ENCODE data around the gene PLD4. TPM values are rescaled to one million over a fixed set of nuclear protein-coding genes. Genes with fewer than 3 reads are reported as not detected.

Gene PLD4
- total RNA-seq, 1 experiment from 2014 or later: 0.07 TPM

DNA sequence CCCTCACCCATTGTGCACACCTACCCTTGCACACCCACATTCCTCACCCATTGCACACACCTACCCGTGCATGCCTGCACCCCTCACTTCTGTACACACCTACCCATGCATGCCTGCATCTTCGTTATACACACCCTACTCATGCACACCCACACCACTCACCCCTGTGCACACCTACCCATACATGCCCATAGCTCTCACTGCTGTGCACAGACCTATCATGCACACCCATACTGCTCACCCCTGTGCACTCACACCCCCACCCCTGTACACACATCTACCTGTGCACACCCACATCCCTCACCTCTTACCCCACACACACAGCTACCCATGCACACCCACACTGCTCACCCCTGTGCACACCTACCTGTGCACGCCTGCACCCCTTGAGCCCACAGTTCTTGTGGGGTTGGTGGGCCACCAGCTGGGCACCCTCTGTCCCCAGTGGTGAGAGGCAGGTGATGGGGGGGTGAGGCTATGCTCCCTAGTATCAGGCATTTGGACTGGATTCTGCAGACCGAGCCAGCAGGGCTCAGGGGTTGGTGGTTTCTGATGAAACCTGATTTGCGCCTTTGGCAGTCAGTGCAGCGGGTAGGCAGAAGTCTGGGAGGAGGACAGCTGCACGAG lies 44.0 kb upstream of the PLD4 start:
- DNase-seq (ENCODE audit: low spot score): no peak
- Mint-ChIP-seq H3K36me3 (0 out of 2 replicates have a peak, but pooled peaks cover 2% of the 10 kb centered on the region), H3K4me3 (no peak overlapping the region), H3K27ac (peak overlapping the region; percentile 76; the same call in 1 of the 2 replicates), H3K27me3 (ENCODE audit: low read depth) (no peaks in the 10 kb centered on the region), H3K4me1 (0 out of 2 replicates have a peak, but pooled peaks cover 3% of the 10 kb centered on the region), H3K9me3 (no peaks in the 10 kb centered on the region)
- TF ChIP-seq ESRRA (CRISPR knock-in tag; IDR thresholded peaks at IDR 0.05; ENCODE audit: borderline replicate concordance) (no peak), SOX15 (CRISPR knock-in tag; IDR thresholded peaks at IDR 0.05) (no peak), ZBTB21 (CRISPR knock-in tag; IDR thresholded peaks at IDR 0.05; ENCODE audit: borderline replicate concordance) (no peak), RELA (CRISPR knock-in tag; IDR thresholded peaks at IDR 0.05; ENCODE audit: borderline replicate concordance) (no peak), ETV6 (CRISPR knock-in tag; IDR thresholded peaks at IDR 0.05) (no peak), NFYB (CRISPR knock-in tag; conservative IDR thresholded peaks at IDR 0.05; ENCODE audit: low read depth) (no peak), NR3C1 (CRISPR knock-in tag; conservative IDR thresholded peaks at IDR 0.05; ENCODE audit: low read depth) (no peak), ZNF121 (CRISPR knock-in tag; IDR thresholded peaks at IDR 0.05) (no peak), EMX1 (CRISPR knock-in tag; IDR thresholded peaks at IDR 0.05) (no peak)
- TF ChIP-seq, protein P1, sequence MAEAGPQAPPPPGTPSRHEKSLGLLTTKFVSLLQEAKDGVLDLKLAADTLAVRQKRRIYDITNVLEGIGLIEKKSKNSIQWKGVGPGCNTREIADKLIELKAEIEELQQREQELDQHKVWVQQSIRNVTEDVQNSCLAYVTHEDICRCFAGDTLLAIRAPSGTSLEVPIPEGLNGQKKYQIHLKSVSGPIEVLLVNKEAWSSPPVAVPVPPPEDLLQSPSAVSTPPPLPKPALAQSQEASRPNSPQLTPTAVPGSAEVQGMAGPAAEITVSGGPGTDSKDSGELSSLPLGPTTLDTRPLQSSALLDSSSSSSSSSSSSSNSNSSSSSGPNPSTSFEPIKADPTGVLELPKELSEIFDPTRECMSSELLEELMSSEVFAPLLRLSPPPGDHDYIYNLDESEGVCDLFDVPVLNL (CRISPR knock-in tag; IDR thresholded peaks at IDR 0.05; ENCODE audit: borderline replicate concordance, low read depth): no peak
- TF ChIP-seq, protein P2, sequence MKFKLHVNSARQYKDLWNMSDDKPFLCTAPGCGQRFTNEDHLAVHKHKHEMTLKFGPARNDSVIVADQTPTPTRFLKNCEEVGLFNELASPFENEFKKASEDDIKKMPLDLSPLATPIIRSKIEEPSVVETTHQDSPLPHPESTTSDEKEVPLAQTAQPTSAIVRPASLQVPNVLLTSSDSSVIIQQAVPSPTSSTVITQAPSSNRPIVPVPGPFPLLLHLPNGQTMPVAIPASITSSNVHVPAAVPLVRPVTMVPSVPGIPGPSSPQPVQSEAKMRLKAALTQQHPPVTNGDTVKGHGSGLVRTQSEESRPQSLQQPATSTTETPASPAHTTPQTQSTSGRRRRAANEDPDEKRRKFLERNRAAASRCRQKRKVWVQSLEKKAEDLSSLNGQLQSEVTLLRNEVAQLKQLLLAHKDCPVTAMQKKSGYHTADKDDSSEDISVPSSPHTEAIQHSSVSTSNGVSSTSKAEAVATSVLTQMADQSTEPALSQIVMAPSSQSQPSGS (CRISPR knock-in tag; IDR thresholded peaks at IDR 0.05; ENCODE audit: borderline replicate concordance, low read depth): no peak
- POLR2A ChIA-PET: no interaction called here
- CTCF ChIA-PET: interaction anchor here (1.5 to 1.7 kb wide), 2 partner anchors 53 to 112 kb away, joined by 6 to 8 read pairs; no protein-coding TSS in a partner anchor
- ATAC-seq: no peak

DNA sequence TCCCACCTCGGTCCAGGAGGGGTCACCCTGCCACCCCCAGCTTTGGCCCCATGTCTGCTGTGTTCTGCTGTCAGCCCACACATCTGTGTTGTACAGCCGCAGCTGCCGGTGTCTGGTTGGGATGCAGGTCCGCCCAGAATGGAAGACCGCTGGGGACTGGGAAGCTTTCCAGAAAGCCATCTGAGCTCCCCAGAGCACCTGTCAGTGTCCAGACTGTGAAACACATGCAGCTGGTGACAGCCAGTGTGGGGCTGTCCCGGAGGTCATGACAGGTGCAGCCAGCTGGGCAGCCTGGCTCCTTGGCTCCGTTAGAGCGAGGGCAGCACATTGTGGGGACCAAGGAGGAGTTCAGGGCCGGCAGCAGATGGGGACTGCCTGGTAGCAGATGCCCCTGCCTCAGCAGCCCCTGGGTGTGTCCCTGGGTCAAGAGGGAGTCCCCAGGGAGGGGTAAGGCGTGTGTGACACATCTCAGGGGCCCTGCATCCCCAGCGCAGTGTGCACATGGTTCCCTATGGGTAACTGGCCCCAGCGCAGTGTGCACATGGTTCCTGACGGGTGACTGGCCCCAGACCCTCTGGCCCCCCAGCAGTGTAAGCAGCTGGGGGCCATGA lies 43.2 kb upstream of the PLD4 start:
- TF ChIP-seq, protein P3, sequence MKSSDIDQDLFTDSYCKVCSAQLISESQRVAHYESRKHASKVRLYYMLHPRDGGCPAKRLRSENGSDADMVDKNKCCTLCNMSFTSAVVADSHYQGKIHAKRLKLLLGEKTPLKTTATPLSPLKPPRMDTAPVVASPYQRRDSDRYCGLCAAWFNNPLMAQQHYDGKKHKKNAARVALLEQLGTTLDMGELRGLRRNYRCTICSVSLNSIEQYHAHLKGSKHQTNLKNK (CRISPR knock-in tag; IDR thresholded peaks at IDR 0.05): no peak
- TF ChIP-seq, protein P4, sequence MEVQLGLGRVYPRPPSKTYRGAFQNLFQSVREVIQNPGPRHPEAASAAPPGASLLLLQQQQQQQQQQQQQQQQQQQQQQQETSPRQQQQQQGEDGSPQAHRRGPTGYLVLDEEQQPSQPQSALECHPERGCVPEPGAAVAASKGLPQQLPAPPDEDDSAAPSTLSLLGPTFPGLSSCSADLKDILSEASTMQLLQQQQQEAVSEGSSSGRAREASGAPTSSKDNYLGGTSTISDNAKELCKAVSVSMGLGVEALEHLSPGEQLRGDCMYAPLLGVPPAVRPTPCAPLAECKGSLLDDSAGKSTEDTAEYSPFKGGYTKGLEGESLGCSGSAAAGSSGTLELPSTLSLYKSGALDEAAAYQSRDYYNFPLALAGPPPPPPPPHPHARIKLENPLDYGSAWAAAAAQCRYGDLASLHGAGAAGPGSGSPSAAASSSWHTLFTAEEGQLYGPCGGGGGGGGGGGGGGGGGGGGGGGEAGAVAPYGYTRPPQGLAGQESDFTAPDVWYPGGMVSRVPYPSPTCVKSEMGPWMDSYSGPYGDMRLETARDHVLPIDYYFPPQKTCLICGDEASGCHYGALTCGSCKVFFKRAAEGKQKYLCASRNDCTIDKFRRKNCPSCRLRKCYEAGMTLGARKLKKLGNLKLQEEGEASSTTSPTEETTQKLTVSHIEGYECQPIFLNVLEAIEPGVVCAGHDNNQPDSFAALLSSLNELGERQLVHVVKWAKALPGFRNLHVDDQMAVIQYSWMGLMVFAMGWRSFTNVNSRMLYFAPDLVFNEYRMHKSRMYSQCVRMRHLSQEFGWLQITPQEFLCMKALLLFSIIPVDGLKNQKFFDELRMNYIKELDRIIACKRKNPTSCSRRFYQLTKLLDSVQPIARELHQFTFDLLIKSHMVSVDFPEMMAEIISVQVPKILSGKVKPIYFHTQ (CRISPR knock-in tag; IDR thresholded peaks at IDR 0.05): no peak
- TF ChIP-seq GTF2I (CRISPR knock-in tag; conservative IDR thresholded peaks at IDR 0.05): no peak
- CTCF ChIA-PET: interaction anchor here (1.5 to 1.7 kb wide), 2 partner anchors 54 to 113 kb away, joined by 6 to 8 read pairs; no protein-coding TSS in a partner anchor

More for the DNA sequence above, 43.2 kb upstream of the PLD4 start:
- Mint-ChIP-seq H3K36me3 (0 out of 2 replicates have a peak, but pooled peaks cover 2% of the 10 kb centered on the region), H3K27me3 (ENCODE audit: low read depth) (no peaks in the 10 kb centered on the region), H3K4me1 (0 out of 2 replicates have a peak, but pooled peaks cover 3% of the 10 kb centered on the region), H3K9me3 (no peaks in the 10 kb centered on the region), H3K27ac (no peak overlapping the region), H3K4me3 (no peak overlapping the region)
- DNase-seq (ENCODE audit: low spot score): no peak
- no peak for ATAC-seq
- POLR2A ChIA-PET: no interaction called here

Data from WTC11 (cell line).